Activated CD4-positive, alpha-beta T cell treated with anti-CD3 and anti-CD28 coated beads, Interleukin-2, Interleukin-6, amounts not matched to agents 100 ng/mL and 50 ng/mL, durations not matched to agents 16 hours and 8 hours (primary cell): ENCODE results near the gene TMEM161B.
"Not testable (repeated sequence)": the region's sequence is repeated elsewhere in the genome, so short reads cannot be mapped to it uniquely, and the experiment has no call there.

Experiments
- DNase-seq: peaks from one replicate; pipeline ENCODE4 v3.0.0-alpha.2; 2020

The TMEM161B gene

GRCh38 chr5:88177486-88177885 is 91.2 kb downstream of the TMEM161B start:
- not testable (repeated sequence) for DNase-seq

DNA sequence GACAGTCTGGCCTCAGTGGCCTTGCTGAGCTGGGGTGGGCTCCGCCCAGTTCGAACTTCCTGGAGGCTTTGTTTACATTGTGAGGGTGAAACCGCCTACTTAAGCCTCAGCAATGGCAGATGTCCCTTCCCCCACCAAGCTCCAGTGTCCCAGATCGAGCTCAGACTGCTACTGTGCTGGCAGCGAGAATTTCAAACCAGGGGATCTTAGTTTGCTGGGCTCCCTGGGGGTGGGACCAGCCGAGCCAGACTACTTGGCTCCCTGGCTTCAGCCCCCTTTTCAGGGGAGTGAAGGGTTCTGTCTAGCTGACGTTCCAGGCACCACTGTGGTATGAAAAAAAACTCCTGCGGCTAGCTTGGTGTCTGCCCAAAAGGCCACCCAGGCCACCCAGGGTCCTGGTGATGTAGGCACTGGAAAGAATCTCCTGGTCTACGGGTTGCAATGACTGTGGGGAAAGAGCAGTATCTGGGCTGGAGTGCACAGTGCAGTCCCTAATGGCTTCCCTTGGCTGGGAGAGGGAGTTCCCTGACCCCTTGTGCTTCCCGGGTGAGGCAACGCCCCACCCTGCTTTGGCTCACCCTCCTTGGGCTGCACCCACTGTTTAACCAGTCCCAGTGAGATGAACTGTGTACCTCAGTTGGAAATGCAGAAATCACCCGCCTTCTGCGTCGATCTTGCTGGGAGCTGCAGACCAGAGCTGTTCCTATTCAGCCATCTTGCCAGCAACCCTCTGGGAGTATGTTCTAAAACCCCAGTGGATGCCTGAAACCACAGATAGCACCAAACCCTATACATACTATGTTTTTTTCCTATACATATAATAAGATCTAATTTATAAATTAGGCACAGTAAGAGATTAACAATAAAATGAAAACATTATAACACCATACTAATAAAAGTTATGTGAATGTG is 95.5 kb downstream of the TMEM161B start:
- no peak for DNase-seq

- no peak for DNase-seq
These were observed 109.1 kb downstream of the TMEM161B start for GRCh38 chr5:88159591-88159990.

- DNase-seq: no peak
These were observed 110.6 kb downstream of the TMEM161B start for GRCh38 chr5:88158056-88158455.

DNA sequence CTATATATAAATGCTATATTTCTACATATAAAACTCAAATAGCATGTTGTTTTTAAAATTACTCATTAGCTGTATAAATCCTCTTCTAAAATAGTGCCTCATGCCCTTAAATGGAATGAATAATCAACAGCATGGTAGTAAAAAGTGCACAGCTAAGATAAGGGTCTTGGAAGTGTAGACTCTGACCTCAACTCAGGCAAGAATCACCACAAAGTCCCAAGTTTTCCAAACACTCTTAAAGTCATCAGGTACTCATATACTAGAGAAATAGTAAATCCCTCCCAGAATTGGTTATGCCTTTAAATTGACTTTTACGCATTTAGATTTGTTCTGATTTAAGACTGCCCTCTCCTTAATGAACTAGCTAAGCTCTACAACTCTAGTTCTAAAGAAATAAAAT is 113.8 kb downstream of the TMEM161B start:
- no peak for DNase-seq

GRCh38 chr5:88150747-88151146 is 117.9 kb downstream of the TMEM161B start:
- no peak for DNase-seq

DNA sequence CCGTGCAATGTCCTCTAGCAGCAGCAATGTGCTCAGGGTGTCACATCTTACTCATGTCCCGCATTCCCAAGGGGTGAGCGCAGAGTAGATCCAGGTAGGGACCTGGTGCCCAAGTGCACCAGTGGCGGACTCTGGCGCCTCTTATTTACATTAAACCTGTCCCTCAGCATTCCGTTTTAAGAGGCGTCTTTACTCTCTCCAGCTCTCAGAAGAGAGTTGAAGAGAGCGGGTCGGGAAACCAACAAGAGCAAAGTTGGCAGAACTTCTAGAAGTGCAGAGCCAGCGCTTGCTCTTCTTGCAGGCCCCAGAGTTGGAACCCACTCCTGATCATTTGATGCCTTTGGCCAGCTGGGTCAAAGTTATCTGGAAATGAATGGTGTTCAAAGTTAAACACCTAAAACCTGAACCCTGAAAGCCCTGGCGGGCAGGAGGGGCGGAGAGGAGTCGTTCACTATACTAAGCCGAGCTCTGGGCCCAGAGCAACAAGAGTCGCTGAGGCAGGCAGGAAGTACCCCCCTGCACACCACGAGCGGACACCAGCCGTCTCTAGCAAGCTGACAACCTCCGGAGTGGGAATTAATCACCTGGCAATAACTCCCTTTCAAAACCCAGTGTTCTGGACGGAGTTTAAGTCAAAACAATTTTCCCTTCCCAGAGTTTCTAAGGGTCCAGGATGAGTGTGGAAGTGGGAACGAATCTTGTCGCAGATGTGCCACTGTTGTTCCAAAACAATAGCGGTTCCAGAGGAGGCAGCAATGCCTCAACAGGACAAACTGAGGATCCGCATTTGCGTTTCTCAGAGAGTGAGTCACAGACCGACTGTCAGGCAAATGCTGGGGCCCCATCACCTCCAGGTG is 122.8 kb downstream of the TMEM161B start:
- DNase-seq: peak; percentile 15

- DNase-seq: no peak
These were observed 123.4 kb downstream of the TMEM161B start for GRCh38 chr5:88145221-88145610.
